Rectal smooth muscle tissue (tissue), 1 donor: Measurements from ENCODE around the gene BOD1L2.

Experiments
- H3K27ac ChIP-seq: one replicate; pipeline ENCODE4 v1.7.0; 2013; ENCODE audit warnings: low read depth, low read length, inconsistent platforms
- H3K27me3 ChIP-seq: one replicate; pipeline ENCODE4 v1.7.0; 2013; ENCODE audit warnings: low read length; ENCODE audit not compliant: control insufficient read depth, insufficient read depth
- H3K36me3 ChIP-seq: one replicate; pipeline ENCODE4 v1.7.0; 2013; ENCODE audit warnings: low read length; ENCODE audit not compliant: control insufficient read depth, insufficient read depth
- H3K4me1 ChIP-seq: one replicate; pipeline ENCODE4 v1.7.0; 2013; ENCODE audit warnings: low read length; ENCODE audit not compliant: control insufficient read depth, insufficient read depth
- H3K4me3 ChIP-seq: one replicate; pipeline ENCODE4 v1.7.0; 2013; ENCODE audit warnings: low read length
- H3K9ac ChIP-seq: one replicate; pipeline ENCODE4 v1.7.0; 2013; ENCODE audit warnings: low read length

The BOD1L2 gene

DNA sequence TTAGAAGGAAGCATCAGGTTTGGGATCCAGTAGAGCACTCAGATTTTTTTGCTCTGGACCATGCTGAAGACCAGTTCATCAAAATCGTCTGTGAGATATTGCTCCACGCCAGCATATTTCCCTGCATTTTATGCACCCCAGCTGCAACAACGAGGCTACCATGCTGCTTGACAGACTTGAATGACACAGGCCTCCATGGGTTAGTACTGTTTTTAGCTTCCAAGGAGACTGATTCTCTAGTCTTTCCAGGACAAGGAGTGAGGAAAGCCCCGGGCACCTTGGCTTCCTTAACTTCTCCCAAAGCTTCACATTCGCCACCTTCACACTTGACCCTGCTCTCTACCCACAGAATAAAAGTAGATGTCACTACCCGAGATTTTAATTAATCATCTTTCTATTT, 17.5 kb downstream of the BOD1L2 start:
- Histone ChIP-seq H3K27ac (no peak overlapping the region), H3K4me1 (no peaks in the 10 kb centered on the region), H3K27me3 (no peaks in the 10 kb centered on the region), H3K36me3 (no peaks in the 10 kb centered on the region), H3K4me3 (no peak overlapping the region), H3K9ac (no peak overlapping the region)

DNA sequence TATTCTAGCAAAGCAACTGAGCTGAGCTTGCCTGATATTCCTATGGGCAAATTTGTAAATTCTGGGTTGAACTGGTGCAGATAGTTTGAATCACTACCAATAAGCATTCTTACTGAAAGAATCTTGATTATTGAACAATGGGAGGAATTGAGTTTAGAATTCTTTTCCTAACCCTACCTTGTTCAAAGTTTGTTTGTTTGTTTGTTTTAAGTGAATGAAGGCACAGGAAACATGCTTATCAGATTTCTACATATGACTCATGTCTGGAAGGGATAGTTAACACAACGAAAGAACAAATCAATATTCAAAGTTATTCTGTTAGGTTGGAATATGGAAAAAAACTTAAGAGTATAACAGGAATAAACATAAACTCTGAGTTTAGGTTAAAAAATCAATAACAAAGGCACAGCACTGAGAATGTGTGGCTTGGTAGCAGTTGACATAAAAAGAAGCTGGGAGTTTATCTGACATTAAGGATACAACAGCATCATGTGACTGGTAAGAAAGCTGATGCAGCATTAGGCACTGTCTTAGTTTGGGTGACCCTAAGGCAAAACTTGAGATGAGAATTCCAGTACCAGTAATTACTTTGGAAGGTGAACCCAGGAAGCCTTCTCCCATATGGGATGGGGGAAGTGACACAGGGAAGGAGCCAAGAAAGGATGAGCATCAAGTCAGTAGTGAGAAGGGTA, 20.9 kb downstream of the BOD1L2 start:
- H3K27ac ChIP-seq, result no peak overlapping the region
- H3K4me1 ChIP-seq, result no peaks in the 10 kb centered on the region
- H3K27me3 ChIP-seq, result no peaks in the 10 kb centered on the region
- no peak overlapping the region for H3K4me3 ChIP-seq
- H3K9ac ChIP-seq, result no peak overlapping the region
- no peaks in the 10 kb centered on the region for H3K36me3 ChIP-seq

DNA sequence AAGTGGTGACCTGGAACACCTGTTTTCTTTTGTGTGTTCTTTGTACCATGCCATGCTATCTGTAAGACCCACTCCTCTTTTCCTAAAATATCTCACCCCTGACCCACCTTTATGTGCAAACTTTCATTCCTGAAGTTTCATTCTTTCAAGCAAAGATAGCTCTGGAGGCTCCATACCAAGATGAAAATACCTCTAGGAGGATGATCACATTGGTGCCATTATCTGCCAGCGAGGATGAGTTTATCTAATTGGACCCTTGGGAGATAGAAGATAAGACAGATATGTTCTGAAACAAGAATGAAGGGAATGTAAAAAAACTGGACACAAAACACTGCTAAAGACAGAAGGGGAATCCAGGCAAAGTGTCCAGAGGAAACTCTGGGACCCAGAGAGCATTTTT, 24.1 kb downstream of the BOD1L2 start:
- Histone ChIP-seq H3K9ac (no peak overlapping the region), H3K4me3 (no peak overlapping the region), H3K4me1 (no peaks in the 10 kb centered on the region), H3K27ac (no peak overlapping the region), H3K27me3 (no peaks in the 10 kb centered on the region), H3K36me3 (no peaks in the 10 kb centered on the region)

DNA sequence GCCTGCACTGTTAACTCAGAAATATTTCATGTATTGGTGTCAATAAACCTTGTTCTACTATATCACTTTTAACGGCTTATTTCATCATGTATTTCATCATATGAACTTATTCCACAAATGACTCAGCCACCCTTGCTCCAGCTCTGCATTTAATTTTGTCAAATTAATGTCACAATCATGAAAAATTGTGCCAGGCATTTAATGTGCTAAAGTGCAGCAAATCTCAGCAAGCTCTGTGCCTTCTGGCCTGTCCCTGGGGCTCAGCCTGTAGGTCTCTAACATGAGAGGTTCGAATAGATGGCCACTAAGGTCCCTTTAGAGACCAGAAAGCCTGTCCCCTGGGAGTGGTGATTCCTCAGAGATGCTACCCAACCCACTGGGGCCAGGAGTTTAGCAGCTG, 28.6 kb downstream of the BOD1L2 start:
- no peaks in the 10 kb centered on the region for H3K27me3 ChIP-seq
- H3K27ac ChIP-seq, result no peak overlapping the region
- H3K4me1 ChIP-seq, result no peaks in the 10 kb centered on the region
- H3K9ac ChIP-seq, result no peak overlapping the region
- H3K36me3 ChIP-seq, result no peaks in the 10 kb centered on the region
- no peak overlapping the region for H3K4me3 ChIP-seq

DNA sequence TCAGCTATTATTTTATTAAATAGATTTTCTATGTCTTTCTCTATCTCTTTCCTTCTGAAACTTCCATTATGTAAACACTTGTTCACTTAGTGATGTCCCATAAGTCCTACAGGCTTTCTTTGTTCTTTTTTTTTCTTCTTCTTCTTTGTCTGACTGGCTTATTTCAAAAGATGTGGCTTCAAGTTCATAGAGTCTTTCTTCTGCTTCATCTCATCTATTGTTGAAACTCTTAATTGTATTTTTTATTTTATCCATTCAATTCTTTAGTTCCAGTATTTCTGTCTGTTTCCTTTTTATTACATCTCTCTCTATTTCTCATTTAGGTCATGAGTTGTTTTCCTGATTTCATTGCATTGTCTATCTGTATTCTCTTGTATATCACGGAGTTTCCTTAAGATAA, 38.5 kb downstream of the BOD1L2 start:
- H3K36me3 ChIP-seq, result no peaks in the 10 kb centered on the region
- no peak overlapping the region for H3K27ac ChIP-seq
- H3K4me1 ChIP-seq, result no peaks in the 10 kb centered on the region
- H3K9ac ChIP-seq, result no peak overlapping the region
- H3K27me3 ChIP-seq, result no peaks in the 10 kb centered on the region
- no peak overlapping the region for H3K4me3 ChIP-seq

DNA sequence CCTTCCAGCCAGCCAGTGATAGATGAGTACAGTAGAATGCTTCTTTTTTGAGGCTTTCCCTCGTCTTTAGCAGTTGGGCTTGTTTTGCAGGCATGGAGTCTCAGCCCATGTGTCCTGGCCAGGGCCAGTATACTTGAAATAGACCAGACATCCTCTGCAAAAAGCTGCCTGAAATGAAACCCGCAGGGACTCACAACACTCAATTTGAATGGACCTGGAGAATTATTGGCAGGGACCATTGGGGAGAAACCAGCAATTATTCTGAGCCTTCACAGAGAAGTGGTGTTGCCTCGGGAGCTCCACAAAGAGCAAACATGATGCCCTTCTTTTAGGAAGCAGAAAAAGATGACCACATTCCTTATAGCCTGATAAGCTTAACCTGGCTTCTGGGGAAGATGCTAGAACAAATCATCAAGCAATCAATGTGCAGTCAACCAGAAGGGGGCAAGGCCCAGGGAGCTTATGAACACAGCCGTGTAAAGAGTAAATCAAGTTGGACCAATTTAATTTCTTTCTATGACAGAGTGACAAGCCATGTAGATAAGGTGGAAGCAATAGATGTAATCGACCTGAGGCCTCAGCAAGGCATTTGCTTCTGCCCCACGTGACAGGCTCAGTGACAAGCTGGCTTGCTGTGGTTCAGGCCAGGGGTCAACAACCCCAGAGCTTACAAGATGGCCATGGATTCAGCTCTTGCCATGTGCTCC, 42.1 kb downstream of the BOD1L2 start:
- H3K36me3 ChIP-seq, result no peaks in the 10 kb centered on the region
- no peaks in the 10 kb centered on the region for H3K27me3 ChIP-seq
- no peak overlapping the region for H3K27ac ChIP-seq
- no peak overlapping the region for H3K9ac ChIP-seq
- H3K4me3 ChIP-seq, result no peak overlapping the region
- H3K4me1 ChIP-seq, result no peaks in the 10 kb centered on the region

DNA sequence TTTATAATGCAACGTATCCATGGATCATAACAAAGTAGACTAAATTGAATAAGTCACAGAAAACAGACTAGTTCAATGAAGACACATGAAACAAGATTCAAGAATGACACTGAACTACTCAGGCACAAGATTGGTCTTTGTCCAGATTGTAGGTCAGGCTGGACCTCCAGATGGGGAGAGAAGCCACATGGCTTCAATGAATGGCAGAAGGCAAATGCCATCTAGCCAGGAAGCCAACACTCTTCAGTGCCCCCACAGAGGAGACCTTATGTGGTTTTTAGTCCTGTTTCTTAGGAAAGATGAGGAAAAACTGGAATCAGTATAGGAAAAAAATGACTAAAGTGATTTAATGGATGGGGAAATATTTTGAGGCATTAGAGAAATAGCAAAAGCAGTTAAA, 43.1 kb downstream of the BOD1L2 start:
- Histone ChIP-seq H3K4me3 (no peak overlapping the region), H3K36me3 (no peaks in the 10 kb centered on the region), H3K9ac (no peak overlapping the region), H3K27ac (no peak overlapping the region), H3K27me3 (no peaks in the 10 kb centered on the region), H3K4me1 (no peaks in the 10 kb centered on the region)

DNA sequence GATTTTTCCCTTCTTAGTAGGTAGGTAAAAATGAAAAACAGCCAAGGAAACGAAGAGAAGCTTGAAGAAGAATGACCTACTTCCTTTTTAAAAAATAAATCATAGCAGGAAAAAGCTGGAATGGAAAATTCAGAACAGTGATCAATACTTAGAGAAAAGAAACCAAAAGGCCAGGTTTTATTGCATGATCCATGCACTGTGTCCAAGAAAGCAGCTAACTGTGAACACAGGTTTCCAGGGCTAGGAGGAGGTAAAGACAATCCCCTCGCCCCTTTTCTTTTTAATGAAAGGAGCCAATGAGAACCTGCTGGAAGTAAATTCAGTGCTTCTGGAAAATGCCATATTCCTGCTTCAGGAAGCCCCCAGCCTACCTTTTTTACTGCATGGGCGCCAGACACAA, 47.2 kb downstream of the BOD1L2 start:
- Histone ChIP-seq H3K27me3 (no peaks in the 10 kb centered on the region), H3K4me1 (no peaks in the 10 kb centered on the region), H3K4me3 (no peak overlapping the region), H3K9ac (no peak overlapping the region), H3K36me3 (no peaks in the 10 kb centered on the region), H3K27ac (no peak overlapping the region)

DNA sequence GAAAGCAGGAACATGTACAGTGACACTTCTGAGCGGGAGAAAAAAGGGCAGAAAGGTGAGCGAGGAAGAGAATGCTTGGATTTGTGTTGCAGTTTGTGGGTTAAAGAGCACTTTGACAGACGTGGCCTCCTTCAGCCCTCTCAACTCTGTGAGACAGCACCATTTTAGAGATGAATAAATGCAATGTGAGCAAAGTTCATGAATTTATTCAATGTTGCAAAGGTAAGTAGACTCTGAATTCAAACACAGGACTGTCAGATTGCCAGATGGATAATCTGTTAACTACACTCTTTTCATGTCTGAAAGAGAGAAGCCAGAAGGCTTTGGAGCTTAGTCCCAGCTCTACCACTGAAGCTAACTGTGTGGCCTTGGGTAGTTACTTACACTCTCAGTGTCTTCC, 47.7 kb downstream of the BOD1L2 start:
- H3K4me3 ChIP-seq, result no peak overlapping the region
- no peaks in the 10 kb centered on the region for H3K27me3 ChIP-seq
- H3K4me1 ChIP-seq, result no peaks in the 10 kb centered on the region
- no peaks in the 10 kb centered on the region for H3K36me3 ChIP-seq
- H3K9ac ChIP-seq, result no peak overlapping the region
- H3K27ac ChIP-seq, result no peak overlapping the region

DNA sequence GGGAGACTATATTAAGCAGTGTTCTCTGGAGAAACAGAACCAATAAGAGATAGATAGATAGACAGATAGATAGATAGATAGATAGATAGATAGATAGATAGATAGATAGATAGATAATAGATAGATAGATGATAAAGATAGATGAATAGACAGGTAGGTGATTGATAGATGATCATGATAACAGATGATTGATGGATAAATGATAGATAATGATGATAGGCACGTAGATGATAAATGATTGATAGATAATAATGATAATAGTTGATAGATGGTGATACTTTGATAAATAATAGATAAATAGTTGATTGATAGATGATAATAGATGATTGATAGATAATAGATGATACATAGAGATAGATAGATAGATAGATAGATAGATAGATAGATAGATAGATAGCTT, 48.5 kb downstream of the BOD1L2 start:
- no peak overlapping the region for H3K9ac ChIP-seq
- no peaks in the 10 kb centered on the region for H3K4me1 ChIP-seq
- no peaks in the 10 kb centered on the region for H3K27me3 ChIP-seq
- no peak overlapping the region for H3K27ac ChIP-seq
- H3K4me3 ChIP-seq, result no peak overlapping the region
- no peaks in the 10 kb centered on the region for H3K36me3 ChIP-seq

DNA sequence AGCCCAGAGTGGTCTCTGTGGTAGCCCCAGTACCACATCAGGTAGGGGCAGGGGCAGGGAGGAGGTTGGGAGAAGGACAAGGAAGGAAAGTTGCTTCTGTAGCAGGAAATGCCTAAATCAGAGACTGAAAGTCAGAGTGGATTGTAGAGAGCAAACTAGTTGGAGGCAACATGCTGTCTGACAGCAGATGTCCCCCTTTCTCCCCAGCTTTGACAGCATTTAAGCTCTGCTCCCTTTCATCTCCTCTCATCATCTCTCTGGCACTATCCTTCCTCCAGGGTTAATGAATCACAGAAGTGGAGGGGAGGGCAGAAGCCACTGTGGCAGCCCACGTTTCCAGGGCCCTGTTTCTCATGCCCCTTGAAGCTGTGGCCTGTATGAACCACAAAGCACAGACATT, 50.4 kb downstream of the BOD1L2 start:
- no peak overlapping the region for H3K27ac ChIP-seq
- no peaks in the 10 kb centered on the region for H3K4me1 ChIP-seq
- H3K27me3 ChIP-seq, result no peaks in the 10 kb centered on the region
- H3K4me3 ChIP-seq, result no peak overlapping the region
- H3K36me3 ChIP-seq, result no peaks in the 10 kb centered on the region
- no peak overlapping the region for H3K9ac ChIP-seq

DNA sequence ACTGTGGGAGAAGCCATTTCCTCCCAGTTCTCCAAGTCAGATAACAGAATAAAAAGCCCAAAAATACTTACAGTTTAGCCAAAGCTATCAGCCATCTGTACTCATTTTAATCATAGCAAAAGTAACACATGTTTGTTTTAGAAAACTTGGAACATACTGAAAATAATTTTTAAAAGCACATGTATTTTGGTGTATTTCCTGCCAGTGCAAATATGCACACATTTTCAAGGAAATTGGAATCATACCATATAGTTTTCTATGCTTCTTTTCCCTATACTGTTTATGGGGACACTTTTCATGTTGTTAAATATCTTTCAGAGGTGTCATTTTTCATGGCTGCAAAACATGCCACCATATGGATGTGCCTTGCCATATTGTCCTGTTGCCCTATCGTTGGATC, 51.2 kb downstream of the BOD1L2 start:
- Histone ChIP-seq H3K9ac (no peak overlapping the region), H3K4me3 (no peak overlapping the region), H3K4me1 (no peaks in the 10 kb centered on the region)

More for the DNA sequence above, 51.2 kb downstream of the BOD1L2 start:
- H3K27me3 ChIP-seq, result no peaks in the 10 kb centered on the region
- no peak overlapping the region for H3K27ac ChIP-seq
- no peaks in the 10 kb centered on the region for H3K36me3 ChIP-seq
